GM23338 (cell line): Measurements from ENCODE around the gene GNL2.

ENCODE experiments used
- CTCF ChIP-seq, 2 experiments: fragments of 200-600 bp in 1 of 2; sonication (generic) in 1 of 2; conservative IDR thresholded peaks; 2 replicates each; pipeline versions ENCODE4 v1.5.1 to v1.6.1; 2016 to 2017; ENCODE audit warnings: antibody characterized with exemption in 2 of 2, low read depth in 2 of 2, mild to moderate bottlenecking in 2 of 2, moderate library complexity in 1 of 2
- ETS1 ChIP-seq: IDR thresholded peaks from 2 replicates; pipeline ENCODE4 v1.6.1; 2016; ENCODE audit warnings: antibody characterized with exemption
- EZH2 ChIP-seq: fragments of 200-600 bp; sonication (generic); IDR thresholded peaks from one replicate; pipeline ENCODE4 v1.8.0; 2017; ENCODE audit warnings: antibody characterized with exemption, mild to moderate bottlenecking, low read depth; ENCODE audit not compliant: unreplicated experiment
- REST ChIP-seq: IDR thresholded peaks from one replicate; pipeline ENCODE4 v1.6.1; 2018; ENCODE audit warnings: antibody characterized with exemption; ENCODE audit not compliant: unreplicated experiment

- no peak for TF ChIP-seq ETS1
- no peak for TF ChIP-seq CTCF (conservative IDR thresholded peaks at IDR 0.05; ENCODE audit: low read depth in 2 of 2)
- TF ChIP-seq REST, result no peak
- no peak for TF ChIP-seq EZH2
Observed at GRCh38 chr1:37609994-37610393, 14.3 kb upstream of the GNL2 start.
